Measurements from ENCODE around the gene IFNL3.

The IFNL3 gene

DNA sequence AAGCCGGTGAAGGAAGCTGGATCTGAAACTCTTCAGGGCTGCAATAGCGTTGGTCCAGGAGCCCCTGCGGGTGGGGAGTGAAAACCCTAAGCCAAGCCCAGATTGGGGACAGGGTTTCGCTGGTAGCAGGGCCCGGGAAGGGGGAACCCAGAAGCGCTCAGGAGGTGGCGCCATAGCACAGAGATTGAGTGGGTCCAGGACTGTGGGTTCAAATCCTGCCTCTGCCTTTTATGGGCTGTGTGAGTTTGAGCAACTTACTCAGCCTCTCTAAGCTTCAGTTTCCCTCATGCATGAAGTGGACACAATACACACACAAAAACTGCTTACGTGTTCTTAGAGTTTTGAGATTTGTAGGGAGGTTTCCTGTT, 32.4 kb downstream of the IFNL3 start:
- DNase-seq = no peak

GRCh38 chr19:39211731-39212374, 33.0 kb downstream of the IFNL3 start:
- no peak for DNase-seq

- no peak for DNase-seq
Observed at GRCh38 chr19:39209196-39209595, 35.6 kb downstream of the IFNL3 start.

DNA sequence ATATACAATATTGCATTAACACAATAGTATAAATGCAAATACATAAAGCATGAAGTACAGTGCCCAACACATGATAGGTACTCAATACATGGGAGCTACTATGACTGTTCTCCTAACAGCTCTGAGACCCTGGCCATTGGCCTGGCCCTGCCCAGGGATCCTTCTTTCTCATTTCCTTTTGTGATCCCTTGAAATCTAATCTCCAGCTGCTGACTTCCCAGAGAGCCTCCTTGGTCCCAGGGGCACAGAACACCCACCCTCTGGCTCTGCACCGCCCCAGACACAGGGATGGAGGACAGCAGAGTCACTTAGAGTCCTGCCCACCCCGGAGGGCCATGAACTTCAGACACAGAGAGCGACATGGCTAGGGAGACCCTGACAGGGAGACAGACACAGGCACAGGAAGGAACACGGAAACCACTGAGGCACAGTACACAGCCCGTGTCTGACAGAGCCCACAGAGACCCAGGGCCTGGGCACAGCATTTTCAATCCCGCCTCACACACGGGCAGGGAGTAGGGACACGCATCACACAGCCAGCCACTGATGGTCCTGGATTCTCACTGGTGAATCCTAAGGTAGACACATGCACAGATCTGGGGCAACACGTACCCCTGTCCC, 36.5 kb downstream of the IFNL3 start:
- DNase-seq = no peak

GRCh38 chr19:39207293-39207836, 37.4 kb downstream of the IFNL3 start:
- no peak for DNase-seq

DNA sequence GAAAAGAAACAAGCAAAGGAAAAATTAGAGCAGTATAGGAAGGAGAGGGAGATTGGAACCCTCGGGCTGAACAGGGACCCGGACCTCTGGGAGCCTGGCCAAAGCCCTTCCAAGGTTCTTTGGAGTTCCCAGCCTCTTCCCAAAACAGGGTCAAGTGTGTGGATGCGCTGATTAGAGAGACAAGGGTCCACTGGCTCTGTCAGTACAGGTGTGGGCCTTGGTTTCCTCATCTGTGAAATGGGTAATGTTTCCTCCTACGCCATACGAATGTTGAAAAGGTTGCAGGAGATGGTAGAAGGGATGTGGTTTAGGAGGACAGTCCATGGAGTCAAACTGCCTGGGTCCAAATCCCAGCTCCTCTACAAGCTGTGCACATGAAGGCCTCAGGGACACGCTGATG, 38.7 kb downstream of the IFNL3 start:
- no peak for DNase-seq

GRCh38 chr19:39205449-39205764, 39.4 kb downstream of the IFNL3 start:
- no peak for DNase-seq

GRCh38 chr19:39203372-39204341, 41.1 kb downstream of the IFNL3 start, which contains the start of gene SYCN:
SYCN (minus strand) TSS chr19:39204263; CDS start chr19:39204254, 9 bp downstream.
- DNase-seq = no peak

- no peak for DNase-seq
Observed at GRCh38 chr19:39202998-39203355, 41.8 kb downstream of the IFNL3 start.

GRCh38 chr19:39200803-39201115, 44.0 kb downstream of the IFNL3 start:
- no peak for DNase-seq

DNA sequence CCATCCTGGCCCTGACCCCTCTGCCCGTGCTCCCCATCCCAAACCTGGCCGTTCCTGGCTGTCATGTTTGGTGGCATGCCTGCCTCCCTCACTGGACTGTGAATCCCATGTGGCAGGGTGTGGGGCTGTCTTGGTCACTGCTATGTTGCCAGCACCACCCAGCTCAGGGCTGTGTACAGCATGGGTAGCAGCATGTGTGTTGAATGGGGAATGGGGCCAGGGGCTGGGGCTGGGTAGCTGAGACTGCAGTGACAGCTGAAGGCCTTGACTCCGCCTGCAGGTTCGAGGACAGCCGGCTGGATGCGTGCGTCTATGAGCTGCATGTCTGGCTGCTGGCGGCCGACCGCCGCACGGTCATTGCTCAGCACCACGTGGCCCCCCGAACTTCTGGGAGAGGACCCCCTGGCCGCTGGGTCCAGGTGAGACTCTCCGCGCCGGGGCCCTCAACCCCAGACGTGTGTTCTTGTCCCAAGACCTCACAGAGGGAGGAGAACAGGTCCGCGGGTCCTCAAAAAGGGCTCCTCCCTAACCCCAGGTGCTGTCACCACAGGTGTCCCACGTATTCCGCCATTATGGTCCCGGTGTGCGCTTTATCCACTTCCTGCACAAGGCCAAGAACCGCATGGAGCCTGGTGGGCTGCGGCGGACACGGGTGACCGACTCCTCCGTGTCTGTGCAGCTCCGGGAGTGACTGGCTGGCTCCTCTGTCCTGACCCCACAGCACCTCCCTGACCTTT, 44.6 kb downstream of the IFNL3 start:
- DNase-seq = no peak

GRCh38 chr19:39199025-39199424, 45.8 kb downstream of the IFNL3 start:
- no peak for DNase-seq

GRCh38 chr19:39197808-39198207, 47.0 kb downstream of the IFNL3 start:
- no peak for DNase-seq

DNA sequence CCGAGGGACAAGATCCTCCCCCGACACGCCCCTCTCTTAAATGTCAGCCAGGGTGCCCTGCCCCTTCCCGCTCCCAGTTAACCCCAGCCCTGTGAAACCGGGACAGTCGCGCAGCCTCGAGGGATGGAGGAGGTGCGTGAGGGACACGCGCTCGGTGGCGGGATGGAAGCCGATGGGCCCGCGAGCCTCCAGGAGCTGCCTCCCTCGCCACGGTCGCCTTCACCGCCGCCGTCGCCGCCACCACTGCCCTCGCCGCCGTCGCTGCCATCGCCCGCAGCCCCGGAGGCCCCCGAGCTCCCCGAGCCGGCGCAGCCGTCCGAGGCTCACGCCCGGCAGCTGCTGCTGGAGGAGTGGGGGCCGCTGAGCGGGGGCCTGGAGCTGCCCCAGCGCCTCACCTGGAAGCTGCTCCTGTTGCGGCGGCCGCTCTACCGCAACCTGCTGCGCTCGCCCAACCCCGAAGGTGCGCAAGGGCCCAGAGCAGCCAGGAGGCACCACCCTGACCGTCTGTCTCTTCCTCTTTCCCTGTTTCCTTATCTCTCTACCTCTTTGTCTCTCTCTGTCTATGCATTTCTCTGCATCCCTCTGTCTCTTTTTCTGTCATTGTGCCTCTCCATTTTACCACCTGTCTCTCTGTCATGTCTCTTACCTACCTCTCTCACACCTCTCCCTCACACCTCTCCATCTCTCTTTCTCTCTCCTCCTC, 47.8 kb downstream of the IFNL3 start, which contains the start of gene NCCRP1:
TSS of gene NCCRP1 (plus strand) at position 105 of the 703 bp plus-strand sequence. CDS start at position 124, 19 bp downstream.
- no peak for DNase-seq

- DNase-seq = no peak
Observed at GRCh38 chr19:39196320-39196719, 48.5 kb downstream of the IFNL3 start.

- no peak for DNase-seq
Observed at GRCh38 chr19:39195755-39196154, 49.1 kb downstream of the IFNL3 start.

- DNase-seq = no peak
Observed at GRCh38 chr19:39194832-39195542, 49.8 kb downstream of the IFNL3 start.

- DNase-seq = no peak
Observed at GRCh38 chr19:39193803-39194202, 51.0 kb downstream of the IFNL3 start.
